GM12892 (cell line): ENCODE results near the gene SPRYD7.

Experiments used
- POLR2A ChIP-seq: IDR thresholded peaks from 2 replicates; pipeline ENCODE4 v1.6.1; 2011; ENCODE audit warnings: low read depth, low read length, control low read depth
- POLR2AphosphoS5 ChIP-seq: IDR thresholded peaks from 2 replicates; pipeline ENCODE4 v1.6.1; 2011; ENCODE audit warnings: low read depth, low read length, control low read depth
- TAF1 ChIP-seq: IDR thresholded peaks from 2 replicates; pipeline ENCODE4 v1.6.1; 2011; ENCODE audit warnings: low read depth, mild to moderate bottlenecking, control low read depth, low read length, borderline replicate concordance

DNA sequence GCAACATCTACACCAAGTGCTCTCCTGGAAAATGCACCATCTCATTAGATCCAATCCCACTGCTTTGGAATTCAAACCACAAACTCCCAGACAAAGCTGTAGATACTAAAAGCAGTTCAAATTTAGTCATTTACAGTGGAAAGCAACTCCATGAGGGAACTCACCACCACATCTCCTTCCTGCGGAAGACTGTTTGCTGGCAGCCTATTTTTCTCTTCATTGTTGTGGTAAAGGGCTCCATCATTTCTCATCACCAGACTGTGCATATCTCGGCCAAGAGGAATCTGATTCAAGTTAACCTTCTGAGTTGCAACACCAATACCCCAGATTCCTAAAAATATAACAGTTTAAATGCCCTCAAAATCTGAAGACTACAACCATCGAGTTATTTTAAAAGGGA, 8.4 kb downstream of the SPRYD7 start:
- TF ChIP-seq POLR2A (no peak), POLR2AphosphoS5 (no peak), TAF1 (no peak)
